GM23338 (cell line): Measurements from ENCODE around the gene KIF18A. TPM values are rescaled to one million over a fixed set of nuclear protein-coding genes. Genes with fewer than 3 reads are reported as not detected.
"Not testable (repeated sequence)": the region's sequence is repeated elsewhere in the genome, so short reads cannot be mapped to it uniquely, and the experiment has no call there.

Source experiments
- ATAC-seq: fragments of 200-7000 bp; cut with Tn5 transposase; 3 replicates; pipeline ENCODE4 v1.9.1; 2020
- DNase-seq: peaks from one replicate; pipeline ENCODE4 v3.0.0-alpha.2; 2015; ENCODE audit warnings: low spot score
- H2AFZ ChIP-seq: fragments of 200-600 bp; sonication (generic); 2 replicates; pipeline ENCODE4 v1.8.0; 2016; ENCODE audit warnings: antibody characterized with exemption, mild to moderate bottlenecking, moderate library complexity
- H3F3A ChIP-seq: fragments of 200-600 bp; sonication (generic); replicated peaks from 2 replicates; pipeline ENCODE4 v1.8.0; 2017; ENCODE audit warnings: antibody characterized with exemption, mixed run types, low read depth
- H3K27ac ChIP-seq: fragments of 200-600 bp; sonication (generic); 2 replicates; pipeline ENCODE4 v1.6.1; 2016; ENCODE audit warnings: low read depth
- H3K27me3 ChIP-seq: fragments of 200-600 bp; sonication (generic); 2 replicates; pipeline ENCODE4 v1.8.0; 2016; ENCODE audit warnings: mild to moderate bottlenecking, mixed run types, moderate library complexity; ENCODE audit not compliant: insufficient read depth
- H3K36me3 ChIP-seq: fragments of 200-600 bp; sonication (generic); 2 replicates; pipeline ENCODE4 v1.8.0; 2016; ENCODE audit warnings: mild to moderate bottlenecking; ENCODE audit not compliant: insufficient read depth
- H3K4me1 ChIP-seq: fragments of 200-600 bp; sonication (generic); 2 replicates; pipeline ENCODE4 v1.8.0; 2016; ENCODE audit warnings: mild to moderate bottlenecking, moderate library complexity; ENCODE audit not compliant: insufficient read depth
- H3K4me2 ChIP-seq: fragments of 200-600 bp; sonication (generic); 2 replicates; pipeline ENCODE4 v1.7.1; 2017; ENCODE audit warnings: mixed run types
- H3K4me3 ChIP-seq: fragments of 200-600 bp; sonication (generic); 2 replicates; pipeline ENCODE4 v1.6.1; 2016; ENCODE audit warnings: mixed run types
- H3K79me2 ChIP-seq: fragments of 200-600 bp; sonication (generic); replicated peaks from 2 replicates; pipeline ENCODE4 v1.8.0; 2017; ENCODE audit warnings: mild to moderate bottlenecking; ENCODE audit not compliant: insufficient read depth
- H3K9me2 ChIP-seq: fragments of 200-600 bp; sonication (generic); 2 replicates; pipeline ENCODE4 v1.8.0; 2017; ENCODE audit not compliant: insufficient read depth
- H4K20me1 ChIP-seq: fragments of 200-600 bp; sonication (generic); replicated peaks from 2 replicates; pipeline ENCODE4 v1.8.0; 2017; ENCODE audit warnings: mild to moderate bottlenecking; ENCODE audit not compliant: insufficient read depth
- H3K27ac Mint-ChIP-seq: 2 replicates; pipeline ENCODE4 v1.8.0; 2020; ENCODE audit warnings: inconsistent platforms, mild to moderate bottlenecking, moderate library complexity, mixed read lengths
- H3K27me3 Mint-ChIP-seq: 3 replicates; pipeline ENCODE4 v1.8.0; 2022; ENCODE audit warnings: low read depth, mild to moderate bottlenecking, moderate library complexity, mixed read lengths, inconsistent platforms; ENCODE audit not compliant: insufficient read depth, poor library complexity
- H3K36me3 Mint-ChIP-seq: 3 replicates; pipeline ENCODE4 v1.8.0; 2021; ENCODE audit warnings: low read depth, mild to moderate bottlenecking, inconsistent platforms, moderate library complexity, mixed read lengths
- H3K4me1 Mint-ChIP-seq: 3 replicates; pipeline ENCODE4 v1.8.0; 2020; ENCODE audit warnings: mild to moderate bottlenecking, inconsistent platforms, mixed read lengths
- H3K4me3 Mint-ChIP-seq: 3 replicates; pipeline ENCODE4 v1.8.0; 2021; ENCODE audit warnings: moderate library complexity, mild to moderate bottlenecking, inconsistent platforms, mixed read lengths
- H3K9me3 Mint-ChIP-seq: 3 replicates; pipeline ENCODE4 v1.8.0; 2020; ENCODE audit warnings: moderate library complexity, mild to moderate bottlenecking, inconsistent platforms, mixed read lengths
- EZH2phosphoT487 ChIP-seq: fragments of 200-600 bp; sonication (generic); IDR thresholded peaks from one replicate; pipeline ENCODE4 v1.8.1; 2018; ENCODE audit warnings: antibody characterized with exemption; ENCODE audit not compliant: unreplicated experiment
- POLR2AphosphoS5 ChIP-seq: IDR thresholded peaks from 2 replicates; pipeline ENCODE4 v1.6.1; 2016; ENCODE audit warnings: antibody characterized with exemption, low read depth
- REST ChIP-seq: IDR thresholded peaks from one replicate; pipeline ENCODE4 v1.6.1; 2018; ENCODE audit warnings: antibody characterized with exemption; ENCODE audit not compliant: unreplicated experiment
- ZNF114 ChIP-seq: fragments of 250-450 bp; sonication (Bioruptor Pico); IDR thresholded peaks from 2 replicates; pipeline ENCODE4 v1.5.0; 2020; ENCODE audit warnings: mild to moderate bottlenecking, moderate library complexity
- polyA plus RNA-seq: library from polyadenylated mRNA; unstranded; fragments of >200 nt; fragmentation: Nextera tagmentation; extraction: Ambion mirVana; gene quantifications from 2 replicates; pipeline ENCODE4 v1.2.1, GENCODE V29; 2016
- total RNA-seq: library from RNA; depleted of rRNA; stranded (reverse); fragments of >200 nt; shearing (Covaris generic); gene quantifications from 2 replicates; pipeline ENCODE4 v1.2.3, GENCODE V29; 2014
- TF ChIP-seq, protein P1 (sequence below), 2 experiments: fragments of 200-600 bp in 1 of 2; sonication (generic) in 1 of 2; conservative IDR thresholded peaks; 2 replicates each; pipeline versions ENCODE4 v1.5.1 to v1.6.1; 2016 to 2017; ENCODE audit warnings: antibody characterized with exemption in 2 of 2, low read depth in 2 of 2, mild to moderate bottlenecking in 2 of 2, moderate library complexity in 1 of 2
- TF ChIP-seq, protein P2 (sequence below): fragments of 250-450 bp; sonication (Bioruptor Pico); IDR thresholded peaks from 2 replicates; pipeline ENCODE4 v1.5.0; 2020; ENCODE audit warnings: mild to moderate bottlenecking, moderate library complexity

The KIF18A gene
- total and polyA plus RNA-seq, 2 experiments from 2014 or later = 22.2 to 26.5 TPM

DNA sequence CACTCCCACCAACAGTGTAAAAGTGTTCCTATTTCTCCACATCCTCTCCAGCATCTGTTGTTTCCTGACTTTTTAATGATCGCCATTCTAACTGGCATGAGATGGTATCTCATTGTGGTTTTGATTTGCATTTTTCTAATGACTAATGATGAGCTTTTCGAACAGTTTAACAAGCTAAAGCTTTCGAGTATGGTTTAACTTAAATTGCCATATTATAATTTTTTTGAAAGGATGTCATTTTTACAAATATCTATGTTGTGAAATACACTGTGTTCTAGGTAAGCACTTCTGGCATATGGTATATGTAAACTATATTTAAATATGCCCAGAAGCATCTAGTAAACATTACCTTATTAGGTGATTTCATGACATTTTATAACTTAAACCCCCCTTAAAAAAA lies 20.3 kb downstream of the KIF18A start:
- not testable (repeated sequence) for H3K27ac Mint-ChIP-seq, H3K36me3 Mint-ChIP-seq, ATAC-seq, H3K4me1 Mint-ChIP-seq, H3K27me3 ChIP-seq, H3K4me1 ChIP-seq, H3K4me2 ChIP-seq, DNase-seq, H3K4me3 ChIP-seq, H4K20me1 ChIP-seq, H3F3A ChIP-seq, H3K4me3 Mint-ChIP-seq, H3K9me3 Mint-ChIP-seq, H3K9me2 ChIP-seq, H3K79me2 ChIP-seq, H3K27me3 Mint-ChIP-seq, H3K27ac ChIP-seq, H2AFZ ChIP-seq
- H3K36me3 ChIP-seq = peaks cover 17% of the 10 kb centered on the region

DNA sequence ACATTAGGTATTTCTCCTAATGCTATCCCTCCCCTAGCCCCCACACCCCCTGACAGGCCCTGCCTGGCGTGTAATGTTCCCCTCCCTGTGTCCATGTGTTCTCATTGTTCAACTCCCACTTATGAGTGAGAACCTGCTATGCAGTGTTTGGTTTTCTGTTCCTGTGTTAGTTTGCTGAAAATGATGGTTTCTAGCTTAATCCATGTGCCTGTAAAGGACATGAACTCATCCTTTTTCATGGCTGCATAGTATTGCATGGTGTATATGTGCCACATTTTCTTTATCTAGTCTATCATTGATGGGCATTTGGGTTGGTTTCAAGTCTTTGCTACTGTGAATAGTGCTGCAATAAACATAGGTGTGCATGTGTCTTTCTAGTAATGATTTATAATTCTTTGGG lies 20.8 kb downstream of the KIF18A start:
- not testable (repeated sequence) for H3K27ac ChIP-seq, H3K9me3 Mint-ChIP-seq, H4K20me1 ChIP-seq, DNase-seq, H3K4me1 ChIP-seq, H3K4me3 ChIP-seq, H3K4me3 Mint-ChIP-seq, ATAC-seq, H3K4me2 ChIP-seq, H3K27me3 ChIP-seq, H3F3A ChIP-seq, H3K4me1 Mint-ChIP-seq, H3K79me2 ChIP-seq, H2AFZ ChIP-seq, H3K9me2 ChIP-seq, H3K27ac Mint-ChIP-seq, H3K27me3 Mint-ChIP-seq
- peaks cover 22% of the 10 kb centered on the region for H3K36me3 ChIP-seq
- H3K36me3 Mint-ChIP-seq = peaks cover 11% of the 10 kb centered on the region; the same call in 2 of the 3 replicates

- H3K27ac ChIP-seq = no peak overlapping the region
- peaks cover 26% of the 10 kb centered on the region for H3K36me3 ChIP-seq
- Mint-ChIP-seq H3K9me3 (no peaks in the 10 kb centered on the region), H3K4me1 (no peaks in the 10 kb centered on the region), H3K27ac (no peak overlapping the region), H3K27me3 (no peaks in the 10 kb centered on the region), H3K36me3 (peaks cover 15% of the 10 kb centered on the region; the same call in 2 of the 3 replicates), H3K4me3 (no peak overlapping the region)
- no peaks in the 10 kb centered on the region for H3K79me2 ChIP-seq
- no peaks in the 10 kb centered on the region for H3K4me1 ChIP-seq
- H3K9me2 ChIP-seq = no peaks in the 10 kb centered on the region
- no peak for DNase-seq
- no peak overlapping the region for H3K4me3 ChIP-seq
- H3K4me2 ChIP-seq = no peak overlapping the region
- H3F3A ChIP-seq = no peaks in the 10 kb centered on the region
- H3K27me3 ChIP-seq = no peaks in the 10 kb centered on the region
- H4K20me1 ChIP-seq = no peaks in the 10 kb centered on the region
- no peak overlapping the region for H2AFZ ChIP-seq
- no peak for ATAC-seq
- TF ChIP-seq POLR2AphosphoS5 (no peak), EZH2phosphoT487 (no peak), ZNF114 (CRISPR knock-in tag) (no peak), REST (no peak)
- TF ChIP-seq, protein P1, sequence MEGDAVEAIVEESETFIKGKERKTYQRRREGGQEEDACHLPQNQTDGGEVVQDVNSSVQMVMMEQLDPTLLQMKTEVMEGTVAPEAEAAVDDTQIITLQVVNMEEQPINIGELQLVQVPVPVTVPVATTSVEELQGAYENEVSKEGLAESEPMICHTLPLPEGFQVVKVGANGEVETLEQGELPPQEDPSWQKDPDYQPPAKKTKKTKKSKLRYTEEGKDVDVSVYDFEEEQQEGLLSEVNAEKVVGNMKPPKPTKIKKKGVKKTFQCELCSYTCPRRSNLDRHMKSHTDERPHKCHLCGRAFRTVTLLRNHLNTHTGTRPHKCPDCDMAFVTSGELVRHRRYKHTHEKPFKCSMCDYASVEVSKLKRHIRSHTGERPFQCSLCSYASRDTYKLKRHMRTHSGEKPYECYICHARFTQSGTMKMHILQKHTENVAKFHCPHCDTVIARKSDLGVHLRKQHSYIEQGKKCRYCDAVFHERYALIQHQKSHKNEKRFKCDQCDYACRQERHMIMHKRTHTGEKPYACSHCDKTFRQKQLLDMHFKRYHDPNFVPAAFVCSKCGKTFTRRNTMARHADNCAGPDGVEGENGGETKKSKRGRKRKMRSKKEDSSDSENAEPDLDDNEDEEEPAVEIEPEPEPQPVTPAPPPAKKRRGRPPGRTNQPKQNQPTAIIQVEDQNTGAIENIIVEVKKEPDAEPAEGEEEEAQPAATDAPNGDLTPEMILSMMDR (conservative IDR thresholded peaks at IDR 0.05; ENCODE audit: low read depth in 2 of 2) = no peak
- TF ChIP-seq, protein P2, sequence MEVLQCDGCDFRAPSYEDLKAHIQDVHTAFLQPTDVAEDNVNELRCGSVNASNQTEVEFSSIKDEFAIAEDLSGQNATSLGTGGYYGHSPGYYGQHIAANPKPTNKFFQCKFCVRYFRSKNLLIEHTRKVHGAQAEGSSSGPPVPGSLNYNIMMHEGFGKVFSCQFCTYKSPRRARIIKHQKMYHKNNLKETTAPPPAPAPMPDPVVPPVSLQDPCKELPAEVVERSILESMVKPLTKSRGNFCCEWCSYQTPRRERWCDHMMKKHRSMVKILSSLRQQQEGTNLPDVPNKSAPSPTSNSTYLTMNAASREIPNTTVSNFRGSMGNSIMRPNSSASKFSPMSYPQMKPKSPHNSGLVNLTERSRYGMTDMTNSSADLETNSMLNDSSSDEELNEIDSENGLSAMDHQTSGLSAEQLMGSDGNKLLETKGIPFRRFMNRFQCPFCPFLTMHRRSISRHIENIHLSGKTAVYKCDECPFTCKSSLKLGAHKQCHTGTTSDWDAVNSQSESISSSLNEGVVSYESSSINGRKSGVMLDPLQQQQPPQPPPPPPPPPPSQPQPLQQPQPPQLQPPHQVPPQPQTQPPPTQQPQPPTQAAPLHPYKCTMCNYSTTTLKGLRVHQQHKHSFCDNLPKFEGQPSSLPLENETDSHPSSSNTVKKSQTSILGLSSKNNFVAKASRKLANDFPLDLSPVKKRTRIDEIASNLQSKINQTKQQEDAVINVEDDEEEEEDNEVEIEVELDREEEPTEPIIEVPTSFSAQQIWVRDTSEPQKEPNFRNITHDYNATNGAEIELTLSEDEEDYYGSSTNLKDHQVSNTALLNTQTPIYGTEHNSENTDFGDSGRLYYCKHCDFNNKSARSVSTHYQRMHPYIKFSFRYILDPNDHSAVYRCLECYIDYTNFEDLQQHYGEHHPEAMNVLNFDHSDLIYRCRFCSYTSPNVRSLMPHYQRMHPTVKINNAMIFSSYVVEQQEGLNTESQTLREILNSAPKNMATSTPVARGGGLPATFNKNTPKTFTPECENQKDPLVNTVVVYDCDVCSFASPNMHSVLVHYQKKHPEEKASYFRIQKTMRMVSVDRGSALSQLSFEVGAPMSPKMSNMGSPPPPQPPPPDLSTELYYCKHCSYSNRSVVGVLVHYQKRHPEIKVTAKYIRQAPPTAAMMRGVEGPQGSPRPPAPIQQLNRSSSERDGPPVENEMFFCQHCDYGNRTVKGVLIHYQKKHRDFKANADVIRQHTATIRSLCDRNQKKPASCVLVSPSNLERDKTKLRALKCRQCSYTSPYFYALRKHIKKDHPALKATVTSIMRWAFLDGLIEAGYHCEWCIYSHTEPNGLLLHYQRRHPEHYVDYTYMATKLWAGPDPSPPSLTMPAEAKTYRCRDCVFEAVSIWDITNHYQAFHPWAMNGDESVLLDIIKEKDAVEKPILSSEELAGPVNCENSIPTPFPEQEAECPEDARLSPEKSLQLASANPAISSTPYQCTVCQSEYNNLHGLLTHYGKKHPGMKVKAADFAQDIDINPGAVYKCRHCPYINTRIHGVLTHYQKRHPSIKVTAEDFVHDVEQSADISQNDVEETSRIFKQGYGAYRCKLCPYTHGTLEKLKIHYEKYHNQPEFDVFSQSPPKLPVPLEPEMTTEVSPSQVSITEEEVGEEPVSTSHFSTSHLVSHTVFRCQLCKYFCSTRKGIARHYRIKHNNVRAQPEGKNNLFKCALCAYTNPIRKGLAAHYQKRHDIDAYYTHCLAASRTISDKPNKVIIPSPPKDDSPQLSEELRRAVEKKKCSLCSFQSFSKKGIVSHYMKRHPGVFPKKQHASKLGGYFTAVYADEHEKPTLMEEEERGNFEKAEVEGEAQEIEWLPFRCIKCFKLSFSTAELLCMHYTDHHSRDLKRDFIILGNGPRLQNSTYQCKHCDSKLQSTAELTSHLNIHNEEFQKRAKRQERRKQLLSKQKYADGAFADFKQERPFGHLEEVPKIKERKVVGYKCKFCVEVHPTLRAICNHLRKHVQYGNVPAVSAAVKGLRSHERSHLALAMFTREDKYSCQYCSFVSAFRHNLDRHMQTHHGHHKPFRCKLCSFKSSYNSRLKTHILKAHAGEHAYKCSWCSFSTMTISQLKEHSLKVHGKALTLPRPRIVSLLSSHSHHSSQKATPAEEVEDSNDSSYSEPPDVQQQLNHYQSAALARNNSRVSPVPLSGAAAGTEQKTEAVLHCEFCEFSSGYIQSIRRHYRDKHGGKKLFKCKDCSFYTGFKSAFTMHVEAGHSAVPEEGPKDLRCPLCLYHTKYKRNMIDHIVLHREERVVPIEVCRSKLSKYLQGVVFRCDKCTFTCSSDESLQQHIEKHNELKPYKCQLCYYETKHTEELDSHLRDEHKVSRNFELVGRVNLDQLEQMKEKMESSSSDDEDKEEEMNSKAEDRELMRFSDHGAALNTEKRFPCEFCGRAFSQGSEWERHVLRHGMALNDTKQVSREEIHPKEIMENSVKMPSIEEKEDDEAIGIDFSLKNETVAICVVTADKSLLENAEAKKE (CRISPR knock-in tag) = no peak
These were observed 21.4 kb downstream of the KIF18A start for GRCh38 chr11:28086569-28086968.
